HG02571 (cell line): ENCODE results near the gene ZBTB22.
A peak's percentile ranks its signal among the peaks of the same experiment; 100 is the strongest.
"Not testable (repeated sequence)": the region's sequence is repeated elsewhere in the genome, so short reads cannot be mapped to it uniquely, and the experiment has no call there.

Experiments
- ATAC-seq: cut with Tn5 transposase; IDR thresholded peaks from one replicate; pipeline ENCODE4 v1.9.1; 2021; ENCODE audit warnings: mild to moderate bottlenecking, moderate library complexity; ENCODE audit not compliant: unreplicated experiment

Gene ZBTB22

DNA sequence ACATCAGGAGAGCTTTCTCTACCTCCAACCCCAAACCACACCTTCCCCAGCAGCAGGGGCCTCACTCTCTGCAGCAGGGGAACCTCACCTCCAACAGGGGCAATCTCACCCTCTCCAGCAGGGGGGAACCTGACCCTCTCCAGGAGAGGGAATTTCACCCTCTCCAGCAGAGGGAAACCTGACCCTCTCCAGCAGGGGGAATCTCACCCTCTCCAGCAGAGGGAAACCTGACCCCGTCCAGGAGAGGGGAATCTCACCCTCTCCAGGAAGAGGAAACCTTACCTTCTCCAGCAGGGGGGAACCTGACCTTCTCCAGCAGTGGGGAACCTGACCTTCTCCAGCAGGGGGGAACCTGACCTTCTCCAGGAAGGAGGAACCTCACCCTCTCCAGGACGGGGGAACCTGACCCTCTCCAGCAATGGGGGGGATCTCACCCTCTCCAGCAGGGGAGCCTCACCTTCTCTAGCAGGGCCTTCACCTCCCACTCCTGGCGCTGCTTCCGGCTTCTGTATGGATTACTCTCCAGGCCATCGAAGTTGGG lies 37.5 kb downstream of the ZBTB22 start:
- ATAC-seq: no peak

GRCh38 chr6:33279257-33279695 lies 38.3 kb downstream of the ZBTB22 start:
- ATAC-seq: no peak

GRCh38 chr6:33278810-33279209 lies 38.7 kb downstream of the ZBTB22 start:
- no peak for ATAC-seq

- ATAC-seq: no peak
Observed at GRCh38 chr6:33278392-33278741, 39.2 kb downstream of the ZBTB22 start.

GRCh38 chr6:33277663-33278391 lies 39.7 kb downstream of the ZBTB22 start:
- ATAC-seq: no peak

DNA sequence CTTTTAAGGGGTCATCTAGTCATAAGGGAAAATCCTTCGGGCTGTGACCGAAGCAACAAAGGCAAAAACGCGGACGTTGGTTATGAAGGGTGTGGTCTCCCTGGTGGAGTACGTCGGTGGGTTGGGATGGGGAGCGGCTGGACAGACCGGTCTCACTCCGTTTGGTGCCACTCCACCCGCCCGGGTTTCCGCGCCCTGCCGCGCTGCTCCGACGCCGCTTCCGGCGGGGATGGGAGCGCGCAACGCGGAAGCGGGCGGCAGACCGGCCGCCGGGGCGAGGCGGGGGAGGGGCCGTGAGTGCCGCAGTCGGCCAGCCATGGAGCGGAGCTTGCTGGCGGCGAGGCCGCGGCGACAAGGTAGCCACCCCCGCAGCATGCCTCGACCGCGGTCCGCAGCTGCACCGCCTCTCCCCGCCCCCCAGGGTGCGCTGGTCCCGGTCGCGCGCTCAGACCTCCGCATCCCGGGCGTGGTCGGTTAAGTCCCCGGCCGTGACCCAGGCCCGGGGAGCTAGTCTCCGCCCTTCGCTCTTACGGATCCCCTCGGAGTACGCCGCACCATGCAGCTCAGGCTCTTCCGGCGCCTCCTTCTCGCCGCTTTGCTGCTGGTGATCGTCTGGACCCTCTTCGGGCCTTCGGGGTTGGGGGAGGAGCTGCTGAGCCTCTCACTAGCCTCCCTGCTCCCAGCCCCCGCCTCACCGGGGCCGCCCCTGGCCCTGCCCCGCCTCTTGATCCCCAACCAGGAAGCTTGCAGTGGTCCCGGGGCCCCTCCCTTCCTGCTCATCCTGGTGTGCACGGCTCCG lies 40.5 kb downstream of the ZBTB22 start, which contains the start of gene B3GALT4:
B3GALT4 (plus strand) TSS at position 260 of the 799 bp plus-strand sequence; CDS start at position 557, 297 bp downstream.
- peak; percentile 43 for ATAC-seq

DNA sequence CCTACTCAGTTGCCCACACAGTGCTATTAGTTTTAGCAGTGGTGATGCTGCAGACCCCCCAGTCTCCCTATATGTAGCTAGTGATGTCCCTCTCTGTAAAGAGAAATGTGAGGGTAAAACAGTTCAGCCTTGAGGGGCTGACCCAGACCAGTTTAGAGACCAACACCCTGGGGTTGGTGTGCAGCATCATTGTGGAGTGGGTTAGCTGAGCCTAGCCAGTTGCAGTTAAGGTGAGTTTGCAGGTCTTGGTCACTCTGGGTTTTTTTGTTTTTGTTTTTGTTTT lies 41.0 kb downstream of the ZBTB22 start:
- ATAC-seq: no peak

GRCh38 chr6:33275795-33276580 lies 41.6 kb downstream of the ZBTB22 start:
- not testable (repeated sequence) for ATAC-seq

DNA sequence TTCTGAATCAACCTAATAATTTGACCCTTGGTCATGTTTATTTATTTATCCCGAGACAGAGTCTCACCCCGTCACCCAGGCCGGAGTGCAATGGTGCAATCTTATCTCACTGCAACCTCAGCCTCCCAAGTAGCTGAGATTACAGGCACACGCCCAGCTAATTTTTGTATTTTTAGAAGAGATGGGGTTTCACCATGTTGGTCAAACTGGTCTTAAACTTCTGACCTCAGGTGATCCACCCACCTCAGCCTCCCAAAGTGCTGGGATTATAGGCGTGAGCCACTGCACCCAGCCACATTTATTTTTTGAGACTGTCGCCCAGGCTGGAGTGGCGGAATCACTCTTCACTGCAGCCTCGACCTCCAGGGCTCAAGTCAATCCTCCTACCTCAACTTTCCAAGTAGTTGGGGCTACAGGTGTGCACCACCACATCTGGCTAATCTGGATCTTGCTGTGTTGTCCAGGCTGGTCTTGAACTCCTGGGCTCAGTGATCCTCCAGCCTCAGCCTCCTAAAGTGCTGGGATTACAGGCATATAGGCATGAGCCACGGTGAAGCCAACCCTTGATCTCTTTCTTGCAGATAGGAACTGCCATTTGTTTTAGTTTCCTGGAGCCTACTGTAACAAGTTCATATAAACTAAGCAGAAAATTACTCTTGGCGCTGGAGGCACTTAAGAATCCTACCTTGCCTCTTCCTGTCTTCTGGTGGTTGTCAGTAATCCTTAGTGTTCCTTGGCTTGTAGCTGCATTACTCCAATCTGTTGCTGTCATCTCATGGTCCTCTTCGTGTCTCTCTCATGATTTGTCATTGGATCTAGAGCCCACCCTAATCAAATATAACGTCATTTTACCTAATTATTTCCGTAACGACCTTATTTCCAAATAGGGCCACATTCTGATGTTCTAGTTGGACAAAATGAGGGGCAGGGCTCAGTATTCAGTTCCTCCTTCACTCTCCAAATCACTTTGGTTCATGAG lies 43.3 kb downstream of the ZBTB22 start:
- no peak for ATAC-seq

GRCh38 chr6:33273129-33273923 lies 44.2 kb downstream of the ZBTB22 start:
- no peak for ATAC-seq

DNA sequence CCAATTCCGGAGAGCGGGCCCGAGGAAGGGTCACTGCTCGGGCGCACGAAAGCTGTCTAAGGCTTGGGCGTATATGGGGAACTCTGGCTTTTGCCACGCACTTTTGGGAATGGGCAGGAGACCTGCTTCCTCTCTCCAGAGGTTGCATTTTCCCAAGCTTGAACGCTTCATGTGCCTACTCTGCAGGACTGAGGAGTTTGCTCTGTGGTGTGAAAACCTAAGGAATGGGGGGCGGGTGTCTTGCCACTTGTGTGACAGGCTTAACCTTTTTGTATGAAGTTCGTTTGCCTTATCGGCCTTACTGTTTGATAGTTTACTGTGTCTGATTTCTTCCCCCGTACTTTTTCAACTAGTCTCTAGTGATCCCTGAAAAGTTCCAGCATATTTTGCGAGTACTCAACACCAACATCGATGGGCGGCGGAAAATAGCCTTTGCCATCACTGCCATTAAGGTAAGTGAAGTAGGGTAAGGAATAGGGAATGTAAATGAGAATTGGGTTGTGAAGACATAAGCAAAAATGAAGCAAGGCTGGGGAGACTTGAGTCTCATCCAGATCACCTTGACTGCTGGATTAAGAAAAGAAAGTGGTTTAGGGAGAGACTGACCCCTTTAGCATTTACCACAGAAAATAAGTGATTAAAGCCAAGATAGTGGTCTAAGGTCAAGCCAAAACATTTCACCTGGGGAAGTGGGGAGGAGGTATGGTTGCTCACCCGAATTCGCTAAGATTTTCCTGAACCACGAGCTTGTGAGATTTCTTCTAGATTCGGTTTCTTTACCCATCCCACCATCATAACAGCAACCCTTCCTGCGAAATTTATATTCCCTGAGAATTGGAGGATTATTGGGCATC lies 45.0 kb downstream of the ZBTB22 start:
- ATAC-seq: peak; percentile 7

DNA sequence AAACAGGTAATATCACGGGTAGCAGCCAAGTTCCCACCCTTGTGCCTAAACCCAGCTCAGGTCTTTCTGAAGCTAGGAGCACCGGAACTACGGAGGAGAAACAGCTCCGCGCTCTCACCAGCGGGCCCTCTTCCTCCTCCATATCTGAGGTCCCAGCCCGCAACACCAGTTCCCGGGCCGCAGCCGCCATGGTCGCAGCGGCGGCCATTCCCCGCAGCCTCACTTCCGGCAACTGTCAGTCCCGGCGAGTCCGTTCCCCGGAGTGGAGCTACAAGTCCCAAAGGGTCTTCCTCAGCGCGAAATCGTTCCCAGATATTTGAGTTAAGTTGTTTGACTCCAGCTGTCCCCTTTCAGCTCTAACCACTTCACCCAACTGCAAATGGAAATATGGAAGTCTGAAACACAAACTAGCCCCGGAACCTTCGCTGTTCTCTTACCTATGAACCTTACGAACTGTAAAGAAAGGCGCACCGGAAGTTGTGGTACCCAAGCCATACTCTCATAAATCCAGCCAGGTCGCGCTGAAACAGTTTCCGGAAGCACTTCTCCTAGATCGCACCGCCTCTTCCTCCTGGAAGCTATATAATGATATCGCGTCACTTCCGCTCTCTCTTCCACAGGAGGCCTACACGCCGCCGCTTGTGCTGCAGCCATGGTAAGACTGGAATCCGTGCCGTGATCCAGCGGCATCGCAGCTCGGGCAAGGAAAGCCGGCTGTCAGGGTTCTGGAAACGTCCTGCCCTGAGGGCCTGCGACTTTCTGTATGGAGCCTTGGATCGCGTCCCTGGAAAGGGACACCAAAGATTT lies 45.9 kb downstream of the ZBTB22 start, which contains the start of the genes RPS18 and VPS52:
RPS18 (plus strand) TSS at position 608 of the 807 bp plus-strand sequence; CDS start at position 653, 45 bp downstream.
VPS52 (minus strand) TSS at position 409 of the 807 bp plus-strand sequence; CDS start at position 208, 201 bp downstream.
- ATAC-seq: peak; percentile 83

- ATAC-seq: peak; percentile 5
Observed at GRCh38 chr6:33271117-33271467, 46.5 kb downstream of the ZBTB22 start.
